SW480 (cell line): Measurements from ENCODE around the gene GORASP1.

Experiments used
- DNase-seq: peaks from one replicate; pipeline ENCODE4 v3.0.0-alpha.2; 2016; ENCODE audit warnings: low spot score

The GORASP1 gene

GRCh38 chr3:39107388-39108199 lies at the start of gene GORASP1, which contains the start of gene TTC21A:
GORASP1 (minus strand) TSS chr3:39107627; CDS start chr3:39107541, 86 bp downstream.
TTC21A (plus strand) TSS chr3:39107680; CDS start chr3:39107838, 158 bp downstream.
- peak; percentile 77 for DNase-seq

GRCh38 chr3:39156421-39156820 lies 49.0 kb upstream of the GORASP1 start:
- no peak for DNase-seq

GRCh38 chr3:39154280-39155021 lies 47.0 kb upstream of the GORASP1 start:
- peak; percentile 23 for DNase-seq

GRCh38 chr3:39153977-39154279 lies 46.5 kb upstream of the GORASP1 start:
- no peak for DNase-seq

GRCh38 chr3:39150803-39151631 lies 43.6 kb upstream of the GORASP1 start:
- DNase-seq, result peak; percentile 40

GRCh38 chr3:39150148-39150802 lies 42.8 kb upstream of the GORASP1 start:
- no peak for DNase-seq

GRCh38 chr3:39149498-39150147 lies 42.2 kb upstream of the GORASP1 start:
- no peak for DNase-seq

DNA sequence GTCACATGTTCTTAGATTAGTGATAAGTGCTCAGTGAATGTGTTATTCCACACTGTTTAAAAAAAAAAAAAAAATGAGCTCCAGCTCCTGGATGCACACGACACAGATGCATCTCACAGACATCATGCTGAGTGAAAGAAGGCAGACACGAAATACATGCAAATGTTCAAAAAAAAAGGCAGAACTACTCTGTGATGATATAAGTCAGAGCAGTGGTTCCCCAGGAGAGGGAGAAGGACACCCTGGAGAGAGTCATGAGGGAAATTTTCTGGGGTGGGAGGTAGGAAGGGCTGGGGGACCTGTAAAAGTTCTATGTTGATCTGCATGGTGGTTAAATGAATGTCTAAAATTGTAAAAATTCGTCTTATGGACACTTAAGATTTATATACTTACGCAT lies 41.6 kb upstream of the GORASP1 start:
- no peak for DNase-seq

GRCh38 chr3:39148435-39149058 lies 41.1 kb upstream of the GORASP1 start:
- DNase-seq, result no peak

DNA sequence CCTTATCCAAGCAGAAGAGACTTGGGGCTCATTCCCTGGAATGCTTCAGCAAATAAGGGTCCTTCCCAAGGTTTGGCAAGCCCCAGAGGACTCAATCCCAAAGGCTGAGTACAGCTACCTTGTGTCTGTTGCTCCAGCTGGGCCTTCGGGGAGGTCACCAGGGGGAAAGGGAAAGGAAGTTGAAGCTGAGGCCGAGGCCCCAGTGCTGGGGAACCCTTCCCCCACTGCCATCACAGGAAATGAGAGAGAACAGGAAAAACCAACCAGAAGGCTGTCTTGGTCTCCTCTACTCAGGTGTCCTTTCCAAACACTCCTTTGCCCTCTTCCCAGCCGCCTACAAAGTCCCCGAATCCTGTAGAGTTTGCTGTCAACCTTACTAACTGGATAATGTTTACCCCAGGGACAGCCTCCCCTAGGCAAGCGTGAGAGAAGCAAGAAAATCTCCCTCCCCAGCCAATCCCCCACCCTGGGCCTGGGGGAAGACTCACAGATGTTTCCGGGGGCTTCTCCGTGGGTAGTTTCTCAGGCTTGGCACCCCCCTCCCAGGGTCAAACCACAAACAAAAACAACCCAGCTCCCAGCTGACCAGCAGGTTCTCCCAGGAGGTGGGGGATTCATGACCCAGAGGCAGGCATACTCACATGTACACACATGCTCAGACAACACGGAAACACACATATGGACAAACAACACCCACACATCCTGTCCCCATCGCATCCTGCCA lies 40.4 kb upstream of the GORASP1 start:
- DNase-seq, result no peak

DNA sequence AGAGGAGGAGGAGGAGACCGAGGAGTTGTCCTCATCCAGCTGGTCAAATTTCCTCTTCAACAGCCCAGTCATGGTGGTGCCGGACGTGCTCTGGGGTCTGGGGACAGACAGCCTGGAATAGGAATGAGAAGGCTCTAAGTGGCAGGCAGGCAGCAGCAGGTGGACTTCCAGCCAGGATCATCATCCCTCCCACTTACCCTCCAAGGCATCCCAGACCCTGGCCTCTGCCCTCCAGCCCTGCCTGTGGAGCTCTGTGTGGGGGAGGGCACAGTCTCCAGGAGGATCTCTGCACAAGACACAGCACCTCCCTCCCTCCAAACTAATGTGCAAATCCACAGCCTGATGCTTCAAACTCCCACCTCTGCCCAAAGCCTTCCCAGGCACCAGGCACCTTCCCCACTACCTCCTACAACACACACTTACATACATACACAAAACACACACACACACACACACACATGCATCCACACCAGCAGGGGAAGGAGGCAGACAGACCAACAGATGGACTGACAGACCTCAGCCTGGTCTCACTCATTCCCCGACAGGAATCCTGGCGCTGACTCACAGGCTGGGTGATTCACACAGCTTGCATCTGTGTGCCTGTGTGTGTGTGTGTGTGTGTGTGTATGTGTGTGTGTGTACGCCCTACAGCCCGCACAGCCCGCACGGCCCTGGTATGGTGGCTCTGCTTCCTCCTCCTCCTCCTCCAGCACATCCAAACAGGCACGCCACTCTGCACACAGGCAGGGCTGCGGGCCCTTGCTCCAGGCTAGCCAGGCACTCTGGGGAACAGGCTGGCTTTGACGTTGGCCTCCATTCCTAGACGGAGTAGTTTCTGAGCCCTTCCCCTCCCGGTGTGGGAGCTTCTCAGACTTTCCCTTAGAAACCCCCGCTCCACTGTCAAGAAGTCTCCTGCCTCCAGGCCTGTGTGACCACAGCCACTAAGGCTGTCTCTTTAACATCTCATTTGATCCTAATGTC lies 39.5 kb upstream of the GORASP1 start:
- peak; percentile 89 for DNase-seq

DNA sequence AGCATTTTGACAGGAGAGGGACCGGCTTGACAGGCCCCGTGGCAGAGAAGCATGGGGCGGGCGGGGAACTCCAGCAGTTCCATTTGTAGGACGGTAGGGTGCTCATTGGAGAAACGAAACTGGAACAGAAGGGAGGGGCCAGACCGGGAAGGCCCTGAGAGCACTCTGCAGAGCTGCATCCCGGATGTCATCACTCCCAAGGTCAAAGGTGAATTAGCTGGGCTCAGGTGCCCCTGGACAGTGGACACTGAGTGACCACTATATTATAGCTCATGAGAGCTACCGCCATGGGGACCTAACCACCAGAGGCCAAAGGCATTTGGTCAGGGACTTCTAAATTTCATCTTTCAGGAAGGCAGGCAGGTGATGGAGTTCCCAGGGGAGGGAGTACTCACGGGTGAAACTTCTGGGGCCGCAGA lies 38.7 kb upstream of the GORASP1 start:
- DNase-seq, result no peak

GRCh38 chr3:39144748-39145380 lies 37.4 kb upstream of the GORASP1 start:
- DNase-seq, result no peak

DNA sequence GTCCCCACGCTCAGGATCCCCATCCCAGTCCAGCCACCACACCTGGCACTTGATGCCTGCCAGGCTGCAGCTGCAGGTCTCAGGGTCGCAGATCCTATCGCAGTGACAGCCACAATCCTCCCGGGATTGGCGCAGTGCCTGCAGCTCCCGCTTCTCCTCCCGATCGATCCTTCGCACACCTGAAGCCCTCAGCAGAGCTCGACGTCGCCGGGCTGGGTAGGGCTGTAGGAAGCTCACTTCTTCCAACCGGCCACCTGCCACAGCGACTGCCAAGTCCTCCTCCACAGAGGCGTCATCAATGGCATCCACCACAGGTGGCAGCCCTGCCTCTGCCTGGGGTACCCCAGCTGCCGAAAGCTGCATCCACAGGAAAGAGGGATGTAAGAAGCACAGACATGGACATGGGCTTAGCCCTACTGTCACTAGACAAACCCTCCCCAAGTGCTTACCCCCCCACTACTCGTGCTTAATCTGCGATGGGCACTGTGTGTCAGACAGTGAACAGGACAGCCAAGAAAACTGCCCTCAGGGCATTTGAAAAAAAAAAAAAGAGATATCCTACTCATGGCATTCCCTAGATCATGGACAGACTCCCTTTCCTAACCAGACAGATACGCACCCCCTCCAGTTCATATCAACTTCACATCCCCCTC lies 36.8 kb upstream of the GORASP1 start:
- DNase-seq, result no peak

DNA sequence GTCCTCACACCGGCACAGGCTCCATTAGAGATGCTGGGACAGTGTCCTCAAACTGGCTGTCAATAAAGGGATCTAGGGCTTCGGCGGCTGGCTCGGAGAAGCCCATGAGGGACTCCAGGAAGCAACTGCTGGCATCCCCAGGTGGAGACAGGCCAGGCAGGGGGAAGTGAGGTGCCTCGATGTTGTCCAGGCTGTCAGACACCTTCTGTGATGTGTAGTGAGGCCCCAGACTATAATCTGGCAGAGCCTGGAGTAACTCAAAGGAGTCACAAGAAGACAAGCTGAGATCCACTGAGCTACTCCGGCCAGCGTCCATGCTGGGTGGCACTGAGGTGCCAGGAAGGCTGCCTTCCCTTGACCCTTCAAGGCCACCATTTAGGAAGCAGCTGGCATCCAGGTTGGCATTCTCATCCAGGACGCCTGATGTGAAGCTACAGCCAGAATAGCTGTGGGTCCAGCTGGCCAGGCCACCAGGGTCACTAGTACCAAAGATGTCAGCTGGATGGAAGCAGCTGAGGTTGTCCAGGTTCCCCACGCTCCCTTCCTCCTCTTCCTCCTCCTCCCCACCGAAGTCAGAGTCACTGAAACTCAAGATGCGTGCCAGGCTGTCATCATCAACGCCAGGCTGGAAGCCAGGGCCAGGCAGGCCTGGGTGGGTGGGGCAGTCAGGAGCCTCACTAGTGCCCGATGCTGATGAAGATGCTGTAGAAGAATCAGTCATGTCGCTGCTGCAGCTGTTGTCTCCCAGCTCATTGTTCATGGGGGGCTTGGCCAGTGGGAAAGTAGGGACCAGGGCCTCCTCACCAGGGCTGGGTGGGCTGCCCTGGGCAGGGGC lies 35.8 kb upstream of the GORASP1 start:
- no peak for DNase-seq

GRCh38 chr3:39142067-39142466 lies 34.6 kb upstream of the GORASP1 start:
- no peak for DNase-seq
